NCI-H82 treated with DMSO at 0.1 percent for 48 hours (cell line): ENCODE measurements around the gene DNMT3A.
"Not testable (repeated sequence)": the region's sequence is repeated elsewhere in the genome, so short reads cannot be mapped to it uniquely, and the experiment has no call there.

Experiments used
- DNase-seq: peaks from one replicate; lab custom pipeline; 2025; ENCODE audit not compliant: unreplicated experiment; lab: John Stamatoyannopoulos, UW

DNMT3A gene

GRCh38 chr2:25286723-25287483 lies 54.8 kb downstream of the DNMT3A start:
- DNase-seq, result no peak

GRCh38 chr2:25286025-25286400 lies 55.7 kb downstream of the DNMT3A start:
- no peak for DNase-seq

- DNase-seq, result no peak
Observed at GRCh38 chr2:25285265-25286024, 56.3 kb downstream of the DNMT3A start.

GRCh38 chr2:25284756-25285155 lies 57.0 kb downstream of the DNMT3A start:
- DNase-seq, result no peak

DNA sequence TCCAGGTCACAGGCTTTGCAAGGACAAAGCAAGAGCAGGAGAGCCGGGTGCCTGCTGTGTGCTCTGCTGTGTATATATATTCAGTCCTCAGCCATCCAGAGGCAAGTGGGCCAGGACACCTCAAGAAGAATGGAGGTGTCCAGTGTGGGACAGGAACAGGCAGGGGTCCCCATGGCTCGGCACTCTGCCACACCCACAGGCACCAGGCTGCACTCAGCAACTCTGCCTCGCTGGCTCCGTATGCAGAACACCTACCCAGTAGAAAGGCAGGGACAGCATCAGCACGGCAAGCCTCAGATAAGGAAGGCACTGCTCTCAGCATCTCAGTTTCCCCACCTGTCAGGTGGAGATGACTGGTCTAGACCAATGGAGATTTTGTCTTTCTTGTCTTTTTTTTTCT lies 57.8 kb downstream of the DNMT3A start:
- DNase-seq, result no peak

GRCh38 chr2:25281941-25282340 lies 59.8 kb downstream of the DNMT3A start:
- no peak for DNase-seq

GRCh38 chr2:25281522-25281921 lies 60.2 kb downstream of the DNMT3A start:
- DNase-seq, result no peak

- no peak for DNase-seq
Observed at GRCh38 chr2:25280051-25280687, 61.6 kb downstream of the DNMT3A start.

GRCh38 chr2:25279091-25279651 lies 62.6 kb downstream of the DNMT3A start:
- no peak for DNase-seq

- DNase-seq, result no peak
Observed at GRCh38 chr2:25276569-25277465, 64.9 kb downstream of the DNMT3A start.

DNA sequence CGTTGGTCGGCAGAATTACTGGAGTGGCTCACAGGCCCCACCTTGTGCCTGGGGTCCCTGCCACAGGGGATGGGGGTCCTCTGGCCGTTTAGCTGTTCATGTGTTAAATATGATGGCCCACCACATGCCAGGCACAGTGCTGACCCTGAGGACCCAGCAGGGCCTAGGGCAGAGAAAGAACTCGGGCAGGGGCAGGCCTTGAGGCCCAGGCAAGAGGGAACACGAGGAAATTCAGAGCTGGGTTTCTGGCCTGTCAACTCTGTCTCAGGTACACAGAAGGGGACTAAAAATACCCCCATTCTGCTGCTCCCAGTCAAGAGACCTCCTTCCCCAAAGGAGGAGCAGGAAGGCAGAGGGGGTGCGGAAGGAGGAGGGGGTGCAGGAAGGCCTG lies 66.2 kb downstream of the DNMT3A start:
- DNase-seq, result no peak

- no peak for DNase-seq
Observed at GRCh38 chr2:25274868-25275574, 66.7 kb downstream of the DNMT3A start.

DNA sequence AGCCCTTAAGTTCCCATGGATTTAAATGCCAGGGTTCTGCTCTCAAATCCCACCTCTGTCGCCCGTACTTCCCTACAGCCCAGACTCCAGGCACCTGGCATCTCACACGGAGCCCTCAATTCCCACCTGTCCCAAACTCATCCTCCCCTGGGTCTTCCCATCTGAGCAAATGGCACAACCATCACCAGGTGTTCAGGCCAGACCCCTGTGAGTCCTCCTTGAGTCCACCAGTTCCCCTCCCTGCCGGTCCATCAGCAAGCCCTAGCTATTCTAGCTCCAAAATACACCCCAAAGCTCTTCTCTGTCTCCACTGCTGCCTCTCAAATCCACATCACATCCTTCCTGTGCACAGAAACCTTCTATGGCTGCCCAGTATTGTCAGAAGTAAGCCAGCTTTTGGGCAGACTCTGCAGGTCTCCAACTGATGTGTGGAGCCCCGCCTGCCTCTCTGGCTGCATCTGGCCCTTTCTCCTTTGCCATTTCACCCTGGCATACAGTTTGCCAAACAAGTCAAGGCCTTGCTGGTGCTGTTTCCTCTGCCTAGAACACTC lies 67.7 kb downstream of the DNMT3A start:
- no peak for DNase-seq

DNA sequence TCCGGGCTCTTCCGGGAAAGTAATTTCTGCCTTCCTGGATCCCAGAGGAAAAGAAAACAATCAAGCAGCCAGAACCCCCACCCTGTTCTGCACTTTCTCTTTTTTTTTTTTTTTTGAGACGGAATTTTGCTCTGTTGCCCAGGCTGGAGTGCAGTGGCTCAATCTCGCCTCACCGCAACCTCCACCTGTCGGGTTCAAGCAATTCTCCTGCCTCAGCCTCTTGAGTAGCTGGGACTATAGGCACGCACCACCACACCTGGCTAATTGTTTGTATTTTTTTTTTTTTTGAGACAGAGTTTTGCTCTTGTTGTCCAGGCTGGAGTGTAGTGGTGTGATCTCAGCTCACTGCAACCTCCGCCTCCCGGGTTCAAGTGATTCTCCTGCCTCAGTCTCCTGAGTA lies 69.0 kb downstream of the DNMT3A start:
- DNase-seq, result not testable (repeated sequence)

DNA sequence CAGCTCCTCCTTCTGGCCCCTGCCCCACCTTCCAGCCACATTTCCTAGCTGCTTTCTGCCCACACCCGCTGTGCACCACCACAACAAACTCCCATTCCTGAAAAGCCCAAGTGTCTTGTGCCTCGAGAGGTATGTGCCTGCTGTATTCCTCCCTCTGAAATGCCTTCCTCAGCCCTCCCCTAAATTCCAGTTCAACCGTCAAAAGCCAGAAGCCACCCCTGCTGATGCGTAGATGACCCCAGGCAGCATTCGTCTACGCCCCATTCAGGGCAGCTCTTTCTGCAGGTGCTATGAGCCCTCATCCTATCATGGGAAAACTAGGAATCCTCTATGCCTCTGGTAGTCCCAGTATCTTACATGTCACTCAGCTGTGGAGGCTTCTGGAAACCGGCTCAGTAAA lies 71.7 kb downstream of the DNMT3A start:
- DNase-seq, result no peak

DNA sequence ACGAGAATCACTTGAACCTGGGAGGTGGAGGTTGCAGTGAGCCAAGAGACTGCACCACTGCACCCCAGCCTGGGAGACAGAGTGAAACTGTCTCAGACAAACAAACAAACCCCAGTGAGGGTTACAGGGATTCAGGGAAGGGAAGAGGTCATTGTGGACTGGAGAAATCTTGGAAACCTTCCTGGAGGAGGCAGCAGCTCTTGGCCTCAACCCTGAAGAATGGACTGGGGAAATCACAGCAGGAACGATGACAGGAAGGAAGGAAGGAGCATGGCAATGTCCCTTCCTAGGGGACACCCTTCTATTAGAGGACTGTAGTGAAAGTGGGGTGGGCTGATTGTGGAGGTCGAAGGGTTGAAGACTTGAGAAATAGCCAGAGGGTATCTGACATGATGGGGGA lies 72.5 kb downstream of the DNMT3A start:
- no peak for DNase-seq

- no peak for DNase-seq
Observed at GRCh38 chr2:25268139-25268538, 73.6 kb downstream of the DNMT3A start.

DNA sequence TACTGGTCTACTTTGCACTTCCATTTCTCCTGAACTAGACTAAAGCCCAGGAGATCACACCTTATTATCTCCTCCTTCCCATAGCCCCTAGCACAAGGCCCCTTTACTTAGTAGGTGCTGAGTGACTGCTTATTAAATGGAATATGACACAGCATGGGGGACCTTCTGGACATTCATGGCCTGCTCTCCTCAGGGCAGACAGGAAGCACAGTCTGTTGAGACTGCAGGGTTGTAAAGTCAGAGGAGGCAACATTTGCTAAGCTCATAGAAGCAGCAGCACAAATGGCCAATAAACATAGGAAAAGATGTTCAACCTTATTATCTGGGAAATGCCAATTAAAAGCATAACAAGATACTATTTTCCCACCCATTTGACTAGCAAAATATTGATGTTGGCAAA lies 75.3 kb downstream of the DNMT3A start:
- no peak for DNase-seq

GRCh38 chr2:25265802-25266201 lies 75.9 kb downstream of the DNMT3A start:
- no peak for DNase-seq

DNA sequence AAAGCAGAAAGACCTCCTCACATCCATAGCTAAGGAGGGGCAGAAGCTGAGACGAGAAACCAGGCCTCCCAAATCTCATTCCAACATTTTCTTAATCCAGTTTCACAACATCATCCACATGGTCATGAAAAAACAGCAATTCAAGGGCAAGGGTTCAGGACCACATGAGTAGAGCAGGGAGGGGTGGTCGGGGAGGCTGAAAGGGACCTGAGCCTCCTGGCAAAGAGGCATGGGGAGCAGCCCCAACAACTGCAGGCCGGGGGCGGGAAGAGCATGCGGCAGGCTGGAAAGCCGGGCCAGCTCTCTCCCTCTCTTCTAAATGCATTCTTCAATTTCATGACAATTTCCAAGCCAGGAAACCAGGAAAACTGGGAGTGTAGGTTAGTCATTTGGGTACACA lies 76.7 kb downstream of the DNMT3A start:
- DNase-seq, result no peak
